Activated CD8-positive, alpha-beta T cell treated with anti-CD3 and anti-CD28 coated beads, Interleukin-2, amount 10 ng/mL, durations not matched to agents 7 days and 5 days (primary cell): ENCODE results near the gene C4B. TPM values are rescaled to one million over a fixed set of nuclear protein-coding genes. Genes with fewer than 3 reads are reported as not detected.
"Not testable (repeated sequence)": the region's sequence is repeated elsewhere in the genome, so short reads cannot be mapped to it uniquely, and the experiment has no call there.

Experiments
- ATAC-seq: fragments of 150-1000 bp; cut with Tn5 transposase; one replicate; pipeline ENCODE4 v1.10.0; 2021; ENCODE audit warnings: moderate library complexity
- CTCF ChIA-PET: fragments of 350-600 bp; sonication (Branson Sonifier 250); formaldehyde crosslinking; loops from one replicate; lab custom pipeline; 2021; ENCODE audit warnings: antibody characterized with exemption; lab: Charles Lee
- POLR2A ChIA-PET: fragments of 350-600 bp; sonication (Branson Sonifier 250); formaldehyde crosslinking; loops from one replicate; lab custom pipeline; 2021; ENCODE audit warnings: antibody characterized with exemption; lab: Charles Lee
- DNase-seq: peaks from one replicate; pipeline ENCODE4 v3.0.0-alpha.2; 2020
- H3K27ac Mint-ChIP-seq: one replicate; pipeline ENCODE4 v1.8.0; 2021; ENCODE audit warnings: mild to moderate bottlenecking, mixed read lengths
- H3K27me3 Mint-ChIP-seq: one replicate; pipeline ENCODE4 v1.8.0; 2021; ENCODE audit warnings: low read depth, mixed read lengths
- H3K36me3 Mint-ChIP-seq: one replicate; pipeline ENCODE4 v1.8.0; 2021; ENCODE audit warnings: low read depth, mixed read lengths
- H3K4me1 Mint-ChIP-seq: one replicate; pipeline ENCODE4 v1.8.0; 2021; ENCODE audit warnings: low read depth, mixed read lengths
- H3K4me3 Mint-ChIP-seq: one replicate; pipeline ENCODE4 v1.8.0; 2021; ENCODE audit warnings: mild to moderate bottlenecking, mixed read lengths
- H3K9me3 Mint-ChIP-seq: one replicate; pipeline ENCODE4 v1.8.0; 2022; ENCODE audit warnings: mixed read lengths; ENCODE audit not compliant: insufficient read depth
- total RNA-seq, 2 experiments: library from RNA; stranded (reverse); gene quantifications; one replicate each; pipeline ENCODE4 v1.2.3, GENCODE V29; 2021

The C4B gene
- total RNA-seq, 2 experiments from 2014 or later: 2.9 to 3.5 TPM

GRCh38 chr6:31971993-31972708 lies 42.4 kb upstream of the C4B start, which contains the start of gene DXO:
Gene DXO, minus strand, starts transcription at chr6:31972138. Its CDS starts 463 bp downstream, at chr6:31971675.
- Mint-ChIP-seq H3K27me3 (no peaks in the 10 kb centered on the region), H3K4me1 (peaks cover 37% of the 10 kb centered on the region), H3K4me3 (peak within 1 kb of the TSS; percentile 95), H3K27ac (peak within 1 kb of the TSS; percentile 100), H3K36me3 (peaks cover 32% of the 10 kb centered on the region), H3K9me3 (no peaks in the 10 kb centered on the region)
- ChIA-PET POLR2A (interaction anchor here (0.8 to 6.0 kb wide), 13 partner anchors 9 to 1000 kb away, joined by 3 to 68 read pairs (median 4); partner anchors contain the start of genes BAG6, EHMT2, NELFE and PBX2), CTCF (interaction anchor here (1.0 to 2.7 kb wide), 6 partner anchors 13 to 223 kb away, joined by 3 to 15 read pairs (median 9); partner anchors contain the start of genes NELFE, NEU1 and SKIC2)
- ATAC-seq: peak; percentile 92
- DNase-seq: peak; percentile 97

GRCh38 chr6:31972709-31973350 lies 41.8 kb upstream of the C4B start:
- ChIA-PET CTCF (interaction anchor here (2.6 to 2.7 kb wide), 2 partner anchors 14 to 21 kb away, joined by 14 read pairs; partner anchors contain the start of genes NELFE and SKIC2), POLR2A (interaction anchor here (1.5 to 6.0 kb wide), 4 partner anchors 11 to 320 kb away, joined by 4 to 68 read pairs (median 8); partner anchors contain the start of genes BAG6, NELFE and SKIC2)
- peak overlapping the region; percentile 95 for H3K4me3 Mint-ChIP-seq
- peaks cover 37% of the 10 kb centered on the region for H3K4me1 Mint-ChIP-seq
- H3K36me3 Mint-ChIP-seq: peaks cover 25% of the 10 kb centered on the region
- H3K27ac Mint-ChIP-seq: peak overlapping the region; percentile 100
- H3K27me3 Mint-ChIP-seq: no peaks in the 10 kb centered on the region
- no peak for ATAC-seq
- no peak for DNase-seq
- no peaks in the 10 kb centered on the region for H3K9me3 Mint-ChIP-seq

GRCh38 chr6:31976065-31976464 lies 38.5 kb upstream of the C4B start:
- H3K4me3 Mint-ChIP-seq, ATAC-seq, DNase-seq, H3K27ac Mint-ChIP-seq, H3K27me3 Mint-ChIP-seq, H3K9me3 Mint-ChIP-seq, POLR2A ChIA-PET, CTCF ChIA-PET: not testable (repeated sequence)
- peaks cover 11% of the 10 kb centered on the region for H3K36me3 Mint-ChIP-seq
- peaks cover 39% of the 10 kb centered on the region for H3K4me1 Mint-ChIP-seq

- DNase-seq (no peak), ATAC-seq (no peak)
- CTCF ChIA-PET: no interaction called here
- Mint-ChIP-seq H3K4me1 (peaks cover 28% of the 10 kb centered on the region), H3K4me3 (no peak overlapping the region), H3K36me3 (peaks cover 8% of the 10 kb centered on the region), H3K9me3 (no peaks in the 10 kb centered on the region), H3K27ac (no peak overlapping the region), H3K27me3 (no peaks in the 10 kb centered on the region)
- POLR2A ChIA-PET: no interaction called here
These were observed 36.7 kb upstream of the C4B start for GRCh38 chr6:31977816-31978431.

- H3K4me3 Mint-ChIP-seq: no peak overlapping the region
- CTCF ChIA-PET: no interaction called here
- H3K36me3 Mint-ChIP-seq: peaks cover 6% of the 10 kb centered on the region
- ATAC-seq: no peak
- no peaks in the 10 kb centered on the region for H3K27me3 Mint-ChIP-seq
- POLR2A ChIA-PET: no interaction called here
- DNase-seq: no peak
- H3K27ac Mint-ChIP-seq: peak overlapping the region; percentile 87
- peaks cover 20% of the 10 kb centered on the region for H3K4me1 Mint-ChIP-seq
- no peaks in the 10 kb centered on the region for H3K9me3 Mint-ChIP-seq
These were observed 35.8 kb upstream of the C4B start for GRCh38 chr6:31978831-31979230.

- POLR2A ChIA-PET: interaction anchor here (0.9 kb wide), 1 partner anchor 9 kb away, joined by 4 read pairs; no protein-coding TSS in a partner anchor
- H3K27me3 Mint-ChIP-seq: no peaks in the 10 kb centered on the region
- ATAC-seq (no peak), DNase-seq (no peak)
- peaks cover 16% of the 10 kb centered on the region for H3K4me1 Mint-ChIP-seq
- peak overlapping the region; percentile 87 for H3K27ac Mint-ChIP-seq
- H3K36me3 Mint-ChIP-seq: peaks cover 6% of the 10 kb centered on the region
- CTCF ChIA-PET: no interaction called here
- H3K9me3 Mint-ChIP-seq: no peaks in the 10 kb centered on the region
- no peak overlapping the region for H3K4me3 Mint-ChIP-seq
These were observed 35.2 kb upstream of the C4B start for GRCh38 chr6:31979238-31979898.

- H3K9me3 Mint-ChIP-seq, H3K4me3 Mint-ChIP-seq, H3K27ac Mint-ChIP-seq, DNase-seq, H3K36me3 Mint-ChIP-seq, H3K27me3 Mint-ChIP-seq, ATAC-seq: not testable (repeated sequence)
- CTCF ChIA-PET: interaction anchor here (0.8 kb wide), 1 partner anchor 28 kb away, joined by 3 read pairs; no protein-coding TSS in a partner anchor
- peaks cover 16% of the 10 kb centered on the region for H3K4me1 Mint-ChIP-seq
- POLR2A ChIA-PET: interaction anchor here (0.9 kb wide), 1 partner anchor 10 kb away, joined by 4 read pairs; no protein-coding TSS in a partner anchor
These were observed 34.3 kb upstream of the C4B start for GRCh38 chr6:31980195-31980876.

- CTCF ChIA-PET: interaction anchor here (0.8 kb wide), 1 partner anchor 29 kb away, joined by 3 read pairs; no protein-coding TSS in a partner anchor
- H3K4me3 Mint-ChIP-seq, H3K36me3 Mint-ChIP-seq, POLR2A ChIA-PET, H3K27ac Mint-ChIP-seq, DNase-seq, H3K27me3 Mint-ChIP-seq, H3K9me3 Mint-ChIP-seq, ATAC-seq: not testable (repeated sequence)
- peaks cover 16% of the 10 kb centered on the region for H3K4me1 Mint-ChIP-seq
These were observed 33.6 kb upstream of the C4B start for GRCh38 chr6:31980998-31981397.

- H3K4me1 Mint-ChIP-seq: peaks cover 16% of the 10 kb centered on the region
- H3K4me3 Mint-ChIP-seq, H3K36me3 Mint-ChIP-seq, H3K9me3 Mint-ChIP-seq, H3K27ac Mint-ChIP-seq, H3K27me3 Mint-ChIP-seq, ATAC-seq, POLR2A ChIA-PET, CTCF ChIA-PET, DNase-seq: not testable (repeated sequence)
These were observed 32.9 kb upstream of the C4B start, which contains the start of gene C4A for GRCh38 chr6:31981744-31982143. Gene C4A, plus strand, starts transcription at chr6:31982057. Its CDS starts 51 bp downstream, at chr6:31982108.

GRCh38 chr6:31989363-31989762 lies 25.2 kb upstream of the C4B start:
- H3K9me3 Mint-ChIP-seq, H3K27me3 Mint-ChIP-seq, CTCF ChIA-PET, H3K27ac Mint-ChIP-seq, ATAC-seq, H3K36me3 Mint-ChIP-seq, H3K4me3 Mint-ChIP-seq, H3K4me1 Mint-ChIP-seq, POLR2A ChIA-PET, DNase-seq: not testable (repeated sequence)
